Mucosa of descending colon (tissue), 3 donors: Measurements from ENCODE around the gene NFATC3. TPM values are rescaled to one million over a fixed set of nuclear protein-coding genes. Genes with fewer than 3 reads are reported as not detected.

ENCODE experiments used
- ATAC-seq: fragments of 200-7000 bp; cut with Tn5 transposase; one replicate; pipeline ENCODE4 v1.9.1; 2020; ENCODE audit warnings: mild to moderate bottlenecking, moderate library complexity
- DNase-seq, 3 donors: peaks; one replicate each; pipeline ENCODE4 v3.0.0-alpha.2; 2020
- H3K36me3 ChIP-seq: fragments of 200-600 bp; one replicate; pipeline ENCODE4 v1.8.0; 2021; ENCODE audit warnings: low read depth, mild to moderate bottlenecking
- H3K4me1 ChIP-seq: fragments of 200-600 bp; one replicate; pipeline ENCODE4 v1.8.0; 2021; ENCODE audit warnings: low read depth, mild to moderate bottlenecking
- H3K4me3 ChIP-seq: fragments of 200-600 bp; one replicate; pipeline ENCODE4 v1.8.0; 2021; ENCODE audit warnings: mild to moderate bottlenecking
- H3K9me3 ChIP-seq: fragments of 200-600 bp; one replicate; pipeline ENCODE4 v1.8.0; 2021; ENCODE audit warnings: mild to moderate bottlenecking
- intact Hi-C, 2 donors: fragments of 100-400 bp; cut with DNase I in 1 of 2; cut with micrococcal nuclease in 1 of 2; formaldehyde crosslinking; loops; one replicate each; pipeline versions ENCODE4 v1.11.0 to v1.11.1; 2022; cut with DNase I, micrococcal nuclease
- total RNA-seq, 3 donors: library from RNA; stranded (reverse); fragmentation: NEBNext Ultra II Directional in 2 of 3; extraction: Animal tissue kit (Norgen Biotek cat#: 25700) in 2 of 3; gene quantifications; one replicate each; pipeline versions ENCODE4 v1.2.1 to v1.2.4, GENCODE V29; 2021 to 2023
- TF ChIP-seq, protein P1 (sequence below): fragments of 200-600 bp; IDR thresholded peaks from one replicate; pipeline ENCODE4 v1.8.0; 2022; ENCODE audit warnings: antibody characterized with exemption, mild to moderate bottlenecking
- donor health status: DM: no; HTN: no; CAD: no; lungs with moderate emphysema.
- donor health status: DM: no; HTN: no; CAD: no.
- donor health status: DM: no; HTN: yes; CAD: no.

Gene NFATC3
- total RNA-seq, 3 donors from 2014 or later, result 24.2 to 44.0 (median 25.5) TPM

DNA sequence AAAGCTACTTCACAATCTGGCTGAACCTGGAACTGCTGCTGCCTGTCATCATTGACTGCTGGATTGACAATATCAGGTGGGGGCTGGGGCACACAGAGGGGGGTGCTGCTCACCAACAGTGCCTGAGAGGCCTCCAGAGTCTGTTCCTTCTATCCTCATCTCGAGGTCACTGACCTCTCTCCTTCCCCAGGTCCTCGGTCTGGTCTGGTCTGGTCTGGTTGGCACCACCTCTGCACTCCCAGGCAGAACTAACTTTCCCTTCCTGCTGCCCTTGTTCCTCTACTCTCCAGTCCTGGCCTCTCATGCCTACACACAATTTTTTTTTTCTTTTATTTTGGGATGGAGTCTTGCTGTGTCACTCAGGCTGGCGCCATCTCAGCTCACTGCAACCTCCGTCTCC, 164.2 kb downstream of the NFATC3 start:
- ATAC-seq, result no peak
- DNase-seq, result no peak
- no peaks in the 10 kb centered on the region for H3K36me3 ChIP-seq
- no peaks in the 10 kb centered on the region for H3K9me3 ChIP-seq
- intact Hi-C loops, result no loop called here
- TF ChIP-seq, protein P1, sequence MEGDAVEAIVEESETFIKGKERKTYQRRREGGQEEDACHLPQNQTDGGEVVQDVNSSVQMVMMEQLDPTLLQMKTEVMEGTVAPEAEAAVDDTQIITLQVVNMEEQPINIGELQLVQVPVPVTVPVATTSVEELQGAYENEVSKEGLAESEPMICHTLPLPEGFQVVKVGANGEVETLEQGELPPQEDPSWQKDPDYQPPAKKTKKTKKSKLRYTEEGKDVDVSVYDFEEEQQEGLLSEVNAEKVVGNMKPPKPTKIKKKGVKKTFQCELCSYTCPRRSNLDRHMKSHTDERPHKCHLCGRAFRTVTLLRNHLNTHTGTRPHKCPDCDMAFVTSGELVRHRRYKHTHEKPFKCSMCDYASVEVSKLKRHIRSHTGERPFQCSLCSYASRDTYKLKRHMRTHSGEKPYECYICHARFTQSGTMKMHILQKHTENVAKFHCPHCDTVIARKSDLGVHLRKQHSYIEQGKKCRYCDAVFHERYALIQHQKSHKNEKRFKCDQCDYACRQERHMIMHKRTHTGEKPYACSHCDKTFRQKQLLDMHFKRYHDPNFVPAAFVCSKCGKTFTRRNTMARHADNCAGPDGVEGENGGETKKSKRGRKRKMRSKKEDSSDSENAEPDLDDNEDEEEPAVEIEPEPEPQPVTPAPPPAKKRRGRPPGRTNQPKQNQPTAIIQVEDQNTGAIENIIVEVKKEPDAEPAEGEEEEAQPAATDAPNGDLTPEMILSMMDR, result no peak
- no peak overlapping the region for H3K4me3 ChIP-seq
- peaks cover 13% of the 10 kb centered on the region for H3K4me1 ChIP-seq

DNA sequence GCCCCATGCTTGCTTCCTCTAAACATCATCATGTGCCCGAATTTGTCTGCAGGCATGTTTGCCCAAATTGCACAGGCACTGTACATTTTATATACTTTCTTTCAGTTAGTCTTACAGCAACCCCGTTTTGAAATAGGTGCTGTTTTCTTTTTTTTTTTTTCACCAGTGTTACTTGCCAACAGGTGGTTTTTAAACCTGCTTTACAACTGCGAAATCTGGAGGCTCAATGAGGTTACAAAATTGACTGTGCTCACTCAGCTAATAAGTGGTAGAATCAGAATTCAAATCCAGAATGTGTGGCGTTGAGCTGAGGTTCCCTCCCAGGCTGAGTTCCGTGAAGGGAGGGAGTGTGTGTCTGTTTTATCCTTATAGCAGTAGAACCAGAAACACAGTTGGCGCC, 165.8 kb downstream of the NFATC3 start:
- no peak for DNase-seq
- intact Hi-C loops, result no loop called here
- ATAC-seq, result no peak
- TF ChIP-seq, protein P1, result no peak
- H3K36me3 ChIP-seq, result no peaks in the 10 kb centered on the region
- H3K9me3 ChIP-seq, result no peaks in the 10 kb centered on the region
- H3K4me3 ChIP-seq, result no peak overlapping the region
- peaks cover 7% of the 10 kb centered on the region for H3K4me1 ChIP-seq

DNA sequence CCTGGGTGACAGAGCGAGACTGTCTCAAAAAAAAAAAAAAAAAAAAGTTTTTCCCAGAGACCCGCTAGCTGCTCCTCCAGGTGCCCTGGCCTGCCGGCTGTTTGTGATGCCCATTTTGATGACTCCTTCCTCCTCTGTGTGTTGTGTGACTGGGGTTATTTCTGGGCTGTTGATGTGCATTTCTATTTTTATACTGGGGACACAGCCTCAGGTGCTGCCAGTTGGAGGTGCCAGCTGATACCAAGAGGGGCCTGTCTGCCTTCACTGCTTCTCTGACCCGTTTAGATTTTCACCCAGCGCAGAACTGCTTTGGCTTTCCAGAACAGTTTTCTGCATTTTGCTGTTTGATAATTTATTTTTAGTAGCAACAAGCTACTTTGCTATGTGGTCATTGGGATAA, 166.7 kb downstream of the NFATC3 start:
- TF ChIP-seq, protein P1, result no peak
- Histone ChIP-seq H3K36me3 (no peaks in the 10 kb centered on the region), H3K9me3 (no peaks in the 10 kb centered on the region), H3K4me1 (peaks cover 2% of the 10 kb centered on the region), H3K4me3 (no peak overlapping the region)
- intact Hi-C loops, result no loop called here
- no peak for ATAC-seq
- no peak for DNase-seq

DNA sequence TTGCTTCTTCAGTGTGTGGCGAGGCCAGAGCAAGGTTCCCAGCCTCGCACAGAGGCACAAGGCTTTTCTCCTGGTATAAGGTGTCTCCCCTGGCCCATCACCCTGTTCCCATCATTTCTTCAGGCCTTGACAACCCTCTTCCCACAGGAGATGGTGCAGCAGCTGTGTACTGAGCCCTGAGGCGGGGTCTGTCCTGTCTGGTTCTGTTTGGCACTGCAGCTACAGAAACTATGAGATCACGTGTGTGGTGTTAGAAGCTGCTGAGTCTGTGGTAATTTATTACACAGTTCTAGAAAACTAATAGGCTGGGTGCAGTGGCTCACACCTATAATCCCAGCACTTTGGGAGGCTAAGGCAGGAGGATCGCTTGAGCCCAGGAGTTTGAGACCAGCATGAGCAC, 167.2 kb downstream of the NFATC3 start:
- intact Hi-C loops, result no loop called here
- Histone ChIP-seq H3K36me3 (no peaks in the 10 kb centered on the region), H3K9me3 (no peaks in the 10 kb centered on the region), H3K4me3 (no peak overlapping the region), H3K4me1 (peaks cover 6% of the 10 kb centered on the region)
- ATAC-seq, result no peak
- no peak for DNase-seq
- TF ChIP-seq, protein P1, result no peak

DNA sequence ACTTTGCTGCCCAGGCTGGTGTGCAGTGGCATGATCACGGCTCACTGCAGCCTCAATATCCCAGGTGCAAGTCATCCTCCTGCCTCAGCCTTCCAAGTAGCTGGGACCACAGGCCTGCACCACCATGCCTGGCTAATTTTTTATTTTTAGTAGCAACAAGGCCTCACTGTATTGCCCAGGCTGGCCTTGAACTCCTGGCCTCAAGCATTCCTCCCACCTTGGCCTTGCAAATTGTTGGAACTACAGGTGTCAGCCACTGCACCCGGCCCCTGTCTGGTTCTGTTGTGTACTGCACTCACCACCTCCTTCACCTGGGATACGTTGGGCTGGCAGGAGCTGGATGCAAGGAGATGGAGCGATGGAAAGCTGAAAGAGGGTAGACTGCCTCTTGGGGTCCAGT, 168.6 kb downstream of the NFATC3 start:
- peaks cover 12% of the 10 kb centered on the region for H3K4me1 ChIP-seq
- H3K9me3 ChIP-seq, result no peaks in the 10 kb centered on the region
- DNase-seq (no peak), ATAC-seq (no peak)
- no peaks in the 10 kb centered on the region for H3K36me3 ChIP-seq
- intact Hi-C loops, result no loop called here
- TF ChIP-seq, protein P1, result no peak
- no peak overlapping the region for H3K4me3 ChIP-seq

DNA sequence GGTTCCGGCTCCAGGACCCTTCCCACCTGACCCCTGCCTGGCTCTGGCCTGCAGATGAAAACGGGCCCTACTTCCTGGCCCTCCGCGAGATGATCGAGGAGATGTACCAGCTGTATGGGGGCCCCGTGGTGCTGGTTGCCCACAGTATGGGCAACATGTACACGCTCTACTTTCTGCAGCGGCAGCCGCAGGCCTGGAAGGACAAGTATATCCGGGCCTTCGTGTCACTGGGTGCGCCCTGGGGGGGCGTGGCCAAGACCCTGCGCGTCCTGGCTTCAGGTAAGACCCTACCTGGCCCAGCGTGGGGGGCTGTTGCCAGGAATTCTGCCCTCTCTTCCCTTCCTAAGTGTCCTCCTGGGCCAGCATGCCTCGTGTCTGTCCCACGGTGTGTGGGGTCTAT, 170.5 kb downstream of the NFATC3 start:
- Histone ChIP-seq H3K36me3 (no peaks in the 10 kb centered on the region), H3K9me3 (no peaks in the 10 kb centered on the region), H3K4me3 (no peak overlapping the region), H3K4me1 (peaks cover 12% of the 10 kb centered on the region)
- DNase-seq (no peak), ATAC-seq (no peak)
- intact Hi-C loops, result no loop called here
- TF ChIP-seq, protein P1, result no peak
